ENCODE results near the gene AP4E1.

The AP4E1 gene

GRCh38 chr15:51044037-51044727, 135.7 kb downstream of the AP4E1 start:
- DNase-seq (ENCODE audit: low read depth): no peak
- no peak for TF ChIP-seq CTCF (IDR thresholded peaks at IDR 0.05; ENCODE audit: control insufficient read depth, insufficient read depth, low read depth, low read length, missing control alignments)
- H3K4me3 ChIP-seq (ENCODE audit: control insufficient read depth, low read depth, low read length): no peak overlapping the region

GRCh38 chr15:51046016-51046415, 137.5 kb downstream of the AP4E1 start:
- no peak for TF ChIP-seq CTCF (IDR thresholded peaks at IDR 0.05; ENCODE audit: control insufficient read depth, insufficient read depth, low read depth, low read length, missing control alignments)
- no peak for DNase-seq (ENCODE audit: low read depth)
- no peak overlapping the region for H3K4me3 ChIP-seq (ENCODE audit: control insufficient read depth, low read depth, low read length)

- H3K4me3 ChIP-seq (ENCODE audit: control insufficient read depth, low read depth, low read length): no peak overlapping the region
- no peak for TF ChIP-seq CTCF (IDR thresholded peaks at IDR 0.05; ENCODE audit: control insufficient read depth, insufficient read depth, low read depth, low read length, missing control alignments)
- DNase-seq (ENCODE audit: low read depth): peak; percentile 8
Measured at GRCh38 chr15:51046799-51047449, 138.4 kb downstream of the AP4E1 start.

GRCh38 chr15:51048308-51048707, 139.8 kb downstream of the AP4E1 start:
- no peak for DNase-seq (ENCODE audit: low read depth)
- no peak overlapping the region for H3K4me3 ChIP-seq (ENCODE audit: control insufficient read depth, low read depth, low read length)
- no peak for TF ChIP-seq CTCF (IDR thresholded peaks at IDR 0.05; ENCODE audit: control insufficient read depth, insufficient read depth, low read depth, low read length, missing control alignments)

- DNase-seq (ENCODE audit: low read depth): no peak
- no peak for TF ChIP-seq CTCF (IDR thresholded peaks at IDR 0.05; ENCODE audit: control insufficient read depth, insufficient read depth, low read depth, low read length, missing control alignments)
- H3K4me3 ChIP-seq (ENCODE audit: control insufficient read depth, low read depth, low read length): no peak overlapping the region
Measured at GRCh38 chr15:51049081-51049480, 140.6 kb downstream of the AP4E1 start.

GRCh38 chr15:51051776-51052175, 143.3 kb downstream of the AP4E1 start:
- no peak for DNase-seq (ENCODE audit: low read depth)
- H3K4me3 ChIP-seq (ENCODE audit: control insufficient read depth, low read depth, low read length): no peak overlapping the region
- no peak for TF ChIP-seq CTCF (IDR thresholded peaks at IDR 0.05; ENCODE audit: control insufficient read depth, insufficient read depth, low read depth, low read length, missing control alignments)

Measured in AG09309 (cell line).